HepG2 (cell line): Measurements from ENCODE around the gene MTA3. TPM values are rescaled to one million over a fixed set of nuclear protein-coding genes. Genes with fewer than 3 reads are reported as not detected.

Source experiments
- CSRNP2 ChIP-seq: sonication (generic); formaldehyde crosslinking; conservative IDR thresholded peaks from 2 replicates; pipeline ENCODE4 v1.8.0; 2022; ENCODE audit warnings: low read depth, missing genetic modification reagents
- HOMEZ ChIP-seq: IDR thresholded peaks from 2 replicates; pipeline ENCODE4 v1.6.1; 2016; ENCODE audit warnings: low read depth
- MTA3 ChIP-seq: sonication (generic); formaldehyde crosslinking; IDR thresholded peaks from 2 replicates; pipeline ENCODE4 v1.4.0; 2020; ENCODE audit warnings: missing genetic modification reagents
- REST ChIP-seq, 2 experiments: IDR thresholded peaks; 2 replicates each; pipeline ENCODE4 v1.6.1; 2011 to 2012; ENCODE audit warnings: low read length in 2 of 2, borderline replicate concordance in 1 of 2, low read depth in 1 of 2, mild to moderate bottlenecking in 1 of 2, moderate library complexity in 1 of 2
- SKI ChIP-seq: fragments of 450-650 bp; IDR thresholded peaks from one replicate; pipeline ENCODE4 v1.6.1; 2018; ENCODE audit warnings: mild to moderate bottlenecking; ENCODE audit not compliant: partially characterized antibody
- SMAD9 ChIP-seq: sonication (generic); formaldehyde crosslinking; IDR thresholded peaks from 2 replicates; pipeline ENCODE4 v1.5.1; 2020; ENCODE audit warnings: mild to moderate bottlenecking, missing genetic modification reagents
- SP5 ChIP-seq: IDR thresholded peaks from 2 replicates; pipeline ENCODE4 v1.6.1; 2016; ENCODE audit warnings: low read depth, borderline replicate concordance
- ZNF318 ChIP-seq: sonication (generic); formaldehyde crosslinking; IDR thresholded peaks from 2 replicates; pipeline ENCODE4 v1.4.0; 2020; ENCODE audit warnings: mild to moderate bottlenecking, missing genetic modification reagents
- ZNF710 ChIP-seq: sonication (generic); formaldehyde crosslinking; IDR thresholded peaks from 2 replicates; pipeline ENCODE4 v1.5.0; 2020; ENCODE audit warnings: mild to moderate bottlenecking, missing genetic modification reagents, borderline replicate concordance
- ZNF720 ChIP-seq: sonication (generic); formaldehyde crosslinking; IDR thresholded peaks from 2 replicates; pipeline ENCODE4 v1.4.0; 2020; ENCODE audit warnings: missing genetic modification reagents
- polyA plus RNA-seq, 8 experiments: library from polyadenylated mRNA; depleted of rRNA in 3 of 8; stranded (reverse) in 7 of 8; unstranded in 1 of 8; fragments of >200 nt; fragmentation: Illumina TruSeq in 4 of 8; extraction: Trizol in 4 of 8; gene quantifications; 2 replicates each; pipeline versions ENCODE4 v1.2.1 to v1.2.3, GENCODE V29; 2011 to 2016; ENCODE audit warnings: low read depth in 4 of 8, missing spikeins in 1 of 8, mixed read lengths in 1 of 8; ENCODE audit not compliant: insufficient read depth in 1 of 8
- total RNA-seq, 5 experiments: library from RNA; depleted of rRNA; stranded (reverse); fragments of >200 nt; fragmentation: Illumina TruSeq; extraction: Trizol; gene quantifications; 2 replicates each; pipeline ENCODE4 v1.2.3, GENCODE V29; 2016; ENCODE audit warnings: low read depth in 1 of 5

MTA3 gene
- total and polyA plus RNA-seq, 2 of the 13 experiments (the other 11 are each of a cell fraction or from before 2014, with no cell fraction given) = 48.8 to 77.8 TPM

GRCh38 chr2:42792583-42793333 is 224.3 kb downstream of the MTA3 start, which contains the start of gene HAAO (continued):
- TF ChIP-seq ZNF318 (CRISPR knock-in tag) = peak; percentile 75; the same call in 1 of the 2 replicates
- no peak; the same call in 1 of the 2 replicates for TF ChIP-seq SMAD9
- TF ChIP-seq REST (IDR thresholded peaks at IDR 0.05; ENCODE audit: borderline replicate concordance in 1 of 2, low read depth in 1 of 2, low read length in 2 of 2) = peak in 1 of 2 experiments; percentile 86; a peak in 2 of 4 replicates
- TF ChIP-seq SP5 (CRISPR knock-in tag) = peak; percentile 99
- peak; percentile 84 for TF ChIP-seq HOMEZ
- peak; percentile 93 for TF ChIP-seq ZNF710 (CRISPR knock-in tag)
- TF ChIP-seq SKI = peak; percentile 96
- peak; percentile 92; the same call in 1 of the 2 replicates for TF ChIP-seq ZNF720 (CRISPR knock-in tag)
- peak; percentile 76; the same call in 1 of the 2 replicates for TF ChIP-seq CSRNP2 (CRISPR knock-in tag)
- TF ChIP-seq MTA3 = no peak
